Measurements from ENCODE around the gene EXOC4. TPM values are rescaled to one million over a fixed set of nuclear protein-coding genes. Genes with fewer than 3 reads are reported as not detected.

Gene EXOC4
- total and polyA plus RNA-seq, 2 of the 13 experiments (the other 11 are each of a cell fraction or from before 2014, with no cell fraction given) = 22.5 to 39.0 TPM

DNA sequence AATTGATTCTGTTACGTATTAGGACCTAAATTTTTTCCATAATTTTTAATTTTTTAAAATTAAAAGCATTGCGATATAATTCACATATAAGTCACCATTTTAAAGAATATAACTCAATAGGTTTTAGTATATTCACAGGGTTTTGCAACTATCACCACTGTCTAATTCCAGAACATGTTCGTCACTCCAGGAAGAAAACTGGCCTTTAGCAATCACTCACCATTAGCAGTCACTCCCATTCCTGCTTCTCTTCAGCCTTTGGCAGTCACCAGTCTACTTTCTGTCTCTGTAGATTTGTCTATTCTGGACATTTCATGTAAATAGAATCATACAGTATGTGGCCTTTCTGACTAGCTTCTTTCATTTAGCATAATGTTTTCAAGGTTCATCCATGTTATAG is 176.5 kb downstream of the EXOC4 start (continued):
- TF ChIP-seq, protein P1, sequence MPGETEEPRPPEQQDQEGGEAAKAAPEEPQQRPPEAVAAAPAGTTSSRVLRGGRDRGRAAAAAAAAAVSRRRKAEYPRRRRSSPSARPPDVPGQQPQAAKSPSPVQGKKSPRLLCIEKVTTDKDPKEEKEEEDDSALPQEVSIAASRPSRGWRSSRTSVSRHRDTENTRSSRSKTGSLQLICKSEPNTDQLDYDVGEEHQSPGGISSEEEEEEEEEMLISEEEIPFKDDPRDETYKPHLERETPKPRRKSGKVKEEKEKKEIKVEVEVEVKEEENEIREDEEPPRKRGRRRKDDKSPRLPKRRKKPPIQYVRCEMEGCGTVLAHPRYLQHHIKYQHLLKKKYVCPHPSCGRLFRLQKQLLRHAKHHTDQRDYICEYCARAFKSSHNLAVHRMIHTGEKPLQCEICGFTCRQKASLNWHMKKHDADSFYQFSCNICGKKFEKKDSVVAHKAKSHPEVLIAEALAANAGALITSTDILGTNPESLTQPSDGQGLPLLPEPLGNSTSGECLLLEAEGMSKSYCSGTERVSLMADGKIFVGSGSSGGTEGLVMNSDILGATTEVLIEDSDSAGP (CRISPR knock-in tag; IDR thresholded peaks at IDR 0.05; ENCODE audit: borderline replicate concordance) = no peak
- no peak for TF ChIP-seq KLF11 (CRISPR knock-in tag; IDR thresholded peaks at IDR 0.05)
- no peak for TF ChIP-seq REPIN1 (CRISPR knock-in tag; IDR thresholded peaks at IDR 0.05; ENCODE audit: borderline replicate concordance, low read depth)
- TF ChIP-seq, protein P2, sequence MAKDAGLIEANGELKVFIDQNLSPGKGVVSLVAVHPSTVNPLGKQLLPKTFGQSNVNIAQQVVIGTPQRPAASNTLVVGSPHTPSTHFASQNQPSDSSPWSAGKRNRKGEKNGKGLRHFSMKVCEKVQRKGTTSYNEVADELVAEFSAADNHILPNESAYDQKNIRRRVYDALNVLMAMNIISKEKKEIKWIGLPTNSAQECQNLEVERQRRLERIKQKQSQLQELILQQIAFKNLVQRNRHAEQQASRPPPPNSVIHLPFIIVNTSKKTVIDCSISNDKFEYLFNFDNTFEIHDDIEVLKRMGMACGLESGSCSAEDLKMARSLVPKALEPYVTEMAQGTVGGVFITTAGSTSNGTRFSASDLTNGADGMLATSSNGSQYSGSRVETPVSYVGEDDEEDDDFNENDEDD (CRISPR knock-in tag; IDR thresholded peaks at IDR 0.05; ENCODE audit: borderline replicate concordance) = no peak
- TF ChIP-seq TBX2 (CRISPR knock-in tag; IDR thresholded peaks at IDR 0.05; ENCODE audit: borderline replicate concordance) = no peak
- no peak for TF ChIP-seq GLI4 (CRISPR knock-in tag; IDR thresholded peaks at IDR 0.05; ENCODE audit: borderline replicate concordance)

DNA sequence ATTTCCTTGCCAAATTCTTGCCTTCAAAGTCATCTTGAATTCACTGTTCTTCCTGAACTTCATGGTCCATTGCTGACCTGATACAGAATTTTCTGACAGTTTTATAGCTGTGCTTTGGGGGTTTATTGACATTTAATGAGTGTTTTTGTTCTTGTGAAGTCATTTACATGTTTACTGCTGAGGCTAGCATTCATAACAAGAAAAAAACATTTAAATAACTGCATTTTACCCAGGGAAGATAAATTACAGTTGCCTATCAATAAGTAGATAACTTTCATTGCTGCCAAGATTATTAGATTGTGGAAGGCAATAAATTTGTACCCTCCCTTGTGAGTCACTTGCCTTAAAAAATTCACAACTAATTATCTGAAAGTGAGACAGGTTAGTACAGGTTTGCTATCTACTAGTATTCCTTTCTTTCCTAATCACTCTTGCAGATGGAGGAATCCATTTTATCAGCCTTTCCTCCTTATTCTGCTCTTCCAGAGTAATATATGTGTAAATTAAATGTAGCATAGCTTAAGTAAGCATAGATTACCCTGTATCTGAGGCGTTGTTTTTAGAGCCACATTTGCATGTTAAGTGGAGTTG is 178.4 kb downstream of the EXOC4 start:
- in situ Hi-C loops (cut with HindIII; ENCODE audit: extremely low pct_ligation_motif_present, low pct_unique_long_range_greater_than_20kb) = loop anchor here (25.0 kb wide), 1 partner anchor 719 kb away; no protein-coding TSS in a partner anchor
- intact Hi-C loops (cut with micrococcal nuclease; ENCODE audit: unreplicated experiment) = no loop called here
- Histone ChIP-seq H3K4me1 (ENCODE audit: insufficient read depth, low read length) (peaks cover 21% of the 10 kb centered on the region), H3K9ac (ENCODE audit: insufficient read depth, low read depth, low read length) (no peak overlapping the region), H3K36me3 (replicated peaks in 1 of 2; ENCODE audit: control insufficient read depth in 1 of 2, insufficient read depth in 2 of 2, low read length in 2 of 2) (no peaks in the 10 kb centered on the region; a peak in 1 of 5 replicates), H4K20me1 (ENCODE audit: insufficient read depth, low read length) (peaks cover 3% of the 10 kb centered on the region), H3K27ac (ENCODE audit: extremely low read length, insufficient read depth, low read length) (no peak overlapping the region), H3K9me3 (ENCODE audit: low read length) (no peaks in the 10 kb centered on the region), H3K27me3 (ENCODE audit: control insufficient read depth in 1 of 2, insufficient read depth in 2 of 2, low read length in 2 of 2) (no peaks in the 10 kb centered on the region), H3K4me3 (replicated peaks in 1 of 3; ENCODE audit: insufficient read depth in 1 of 3, low read depth in 2 of 3, low read length in 3 of 3) (no peak overlapping the region), H3K4me2 (ENCODE audit: low read depth, low read length) (no peak overlapping the region), H2AFZ (ENCODE audit: low read length) (no peak overlapping the region), H3K79me2 (ENCODE audit: insufficient read depth, low read length) (no peaks in the 10 kb centered on the region)
- BruUV-seq (replicated peaks) = no TSS peak
- DNase-seq (ENCODE audit: low spot score) (no peak), FAIRE-seq (no peak), ATAC-seq (no peak)
- ChIA-PET CTCF (ENCODE audit: low intra/inter-chr PET ratio, low total read pairs) (no interaction called here), POLR2A (no interaction called here)
- TF ChIP-seq ZNF260 (CRISPR knock-in tag; IDR thresholded peaks at IDR 0.05; ENCODE audit: borderline replicate concordance, low read depth) (no peak), TCF7 (IDR thresholded peaks at IDR 0.05; ENCODE audit: low read depth) (no peak), ZNF430 (CRISPR knock-in tag; IDR thresholded peaks at IDR 0.05) (no peak), CENPX (CRISPR knock-in tag; IDR thresholded peaks at IDR 0.05) (no peak), ZC3H13 (CRISPR knock-in tag; IDR thresholded peaks at IDR 0.05) (no peak), ZNF30 (CRISPR knock-in tag; IDR thresholded peaks at IDR 0.05) (no peak), ZNF841 (CRISPR knock-in tag; IDR thresholded peaks at IDR 0.05; ENCODE audit: borderline replicate concordance) (no peak), KLF6 (CRISPR knock-in tag; IDR thresholded peaks at IDR 0.05) (no peak), ZZZ3 (CRISPR knock-in tag; IDR thresholded peaks at IDR 0.05; ENCODE audit: borderline replicate concordance) (no peak), HNRNPK (IDR thresholded peaks at IDR 0.05; ENCODE audit: low read depth, low read length, poor library complexity, severe bottlenecking) (no peak), PHB2 (IDR thresholded peaks at IDR 0.05; ENCODE audit: partially characterized antibody) (no peak), HCFC1 (IDR thresholded peaks at IDR 0.05; ENCODE audit: low read depth, low read length) (no peak), ZNF790 (CRISPR knock-in tag; IDR thresholded peaks at IDR 0.05; ENCODE audit: borderline replicate concordance) (no peak)
- TF ChIP-seq, protein P3, sequence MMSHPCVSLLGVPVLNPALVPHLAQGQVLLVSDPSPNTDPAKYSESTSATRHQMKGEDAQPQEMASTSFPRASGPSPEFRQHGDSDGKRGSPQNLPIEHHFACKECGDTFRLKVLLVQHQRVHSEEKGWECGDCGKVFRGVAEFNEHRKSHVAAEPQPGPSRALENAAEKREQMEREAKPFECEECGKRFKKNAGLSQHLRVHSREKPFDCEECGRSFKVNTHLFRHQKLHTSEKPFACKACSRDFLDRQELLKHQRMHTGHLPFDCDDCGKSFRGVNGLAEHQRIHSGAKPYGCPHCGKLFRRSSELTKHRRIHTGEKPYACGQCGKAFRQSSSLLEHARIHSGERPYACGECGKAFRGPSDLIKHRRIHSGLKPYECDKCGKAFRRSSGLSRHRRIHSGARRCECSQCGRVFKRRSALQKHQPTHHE (CRISPR knock-in tag; IDR thresholded peaks at IDR 0.05; ENCODE audit: borderline replicate concordance) = no peak
- 100% methylated on average over 1 of the region's 1 CpG for WGBS (ENCODE audit: low lambda C conversion rate)

All from HepG2 (cell line).